Endodermal cell (in vitro differentiated cells): ENCODE results near the gene CCDC33. TPM values are rescaled to one million over a fixed set of nuclear protein-coding genes. Genes with fewer than 3 reads are reported as not detected.

ENCODE experiments used
- DNase-seq: peaks from one replicate; pipeline ENCODE4 v3.0.0-alpha.2; 2017
- H3K27ac ChIP-seq: 2 replicates; pipeline ENCODE4 v1.5.1; 2013; ENCODE audit warnings: mild to moderate bottlenecking, low read depth, low read length, moderate library complexity
- H3K27me3 ChIP-seq: 2 replicates; pipeline ENCODE4 v1.6.1; 2013; ENCODE audit warnings: mild to moderate bottlenecking, low read length, moderate library complexity; ENCODE audit not compliant: insufficient read depth, control insufficient read depth, poor library complexity, severe bottlenecking
- H3K36me3 ChIP-seq: 2 replicates; pipeline ENCODE4 v1.7.0; 2013; ENCODE audit warnings: mild to moderate bottlenecking, low read length, moderate library complexity; ENCODE audit not compliant: control insufficient read depth, insufficient read depth
- H3K4me1 ChIP-seq: one replicate; pipeline ENCODE4 v1.7.0; 2013; ENCODE audit warnings: low read length; ENCODE audit not compliant: control insufficient read depth, insufficient read depth
- H3K4me3 ChIP-seq: 2 replicates; pipeline ENCODE4 v1.5.1; 2013; ENCODE audit warnings: mild to moderate bottlenecking, low read length, moderate library complexity
- H3K9ac ChIP-seq: 2 replicates; pipeline ENCODE4 v1.6.1; 2013; ENCODE audit warnings: mild to moderate bottlenecking, low read length, moderate library complexity; ENCODE audit not compliant: poor library complexity, severe bottlenecking; ENCODE audit errors: extremely low read depth
- H3K9me3 ChIP-seq: 2 replicates; pipeline ENCODE4 v1.6.1; 2013; ENCODE audit warnings: mild to moderate bottlenecking, low read length, moderate library complexity; ENCODE audit not compliant: control insufficient read depth
- H3K27ac Mint-ChIP-seq: 2 replicates; pipeline ENCODE4 v1.8.0; 2020; ENCODE audit warnings: mixed read lengths
- H3K27me3 Mint-ChIP-seq: 2 replicates; pipeline ENCODE4 v1.8.0; 2021; ENCODE audit warnings: mild to moderate bottlenecking, mixed read lengths; ENCODE audit not compliant: insufficient read depth
- H3K36me3 Mint-ChIP-seq: 2 replicates; pipeline ENCODE4 v1.8.0; 2020; ENCODE audit warnings: low read depth, mixed read lengths
- H3K4me1 Mint-ChIP-seq: 2 replicates; pipeline ENCODE4 v1.8.0; 2020; ENCODE audit warnings: mixed read lengths
- H3K4me3 Mint-ChIP-seq: 2 replicates; pipeline ENCODE4 v1.8.0; 2020; ENCODE audit warnings: mild to moderate bottlenecking, moderate library complexity, mixed read lengths
- H3K9me3 Mint-ChIP-seq: 2 replicates; pipeline ENCODE4 v1.8.0; 2020; ENCODE audit warnings: mild to moderate bottlenecking, mixed read lengths
- WGBS, 2 experiments: methylation state at CpG; one replicate each; pipeline versions ENCODE4 v1.1.5 to v1.1.7; 2013; ENCODE audit warnings: missing lambda C conversion rate in 2 of 2, mixed read lengths in 1 of 2; ENCODE audit not compliant: insufficient coverage in 1 of 2, insufficient read length in 1 of 2; 5-methylcytosine and 5-hydroxymethylcytosine counted together
- total RNA-seq, 2 donors: library from RNA; stranded (reverse); fragmentation: NEBNext Ultra II Directional in 1 of 2; extraction: Animal tissue kit (Norgen Biotek cat#: 25700) in 1 of 2; gene quantifications; 2 replicates in 1 of 2; 3 replicates in 1 of 2; pipeline ENCODE4 v1.2.1, GENCODE V29; 2021
- TF ChIP-seq, protein P1 (sequence below): fragments of 200-600 bp; sonication (generic); conservative IDR thresholded peaks from 2 replicates; pipeline ENCODE4 v1.5.0; 2021; ENCODE audit warnings: antibody characterized with exemption, mild to moderate bottlenecking

CCDC33 gene
- total RNA-seq, 2 donors from 2014 or later, result 2.8 to 3.5 TPM

DNA sequence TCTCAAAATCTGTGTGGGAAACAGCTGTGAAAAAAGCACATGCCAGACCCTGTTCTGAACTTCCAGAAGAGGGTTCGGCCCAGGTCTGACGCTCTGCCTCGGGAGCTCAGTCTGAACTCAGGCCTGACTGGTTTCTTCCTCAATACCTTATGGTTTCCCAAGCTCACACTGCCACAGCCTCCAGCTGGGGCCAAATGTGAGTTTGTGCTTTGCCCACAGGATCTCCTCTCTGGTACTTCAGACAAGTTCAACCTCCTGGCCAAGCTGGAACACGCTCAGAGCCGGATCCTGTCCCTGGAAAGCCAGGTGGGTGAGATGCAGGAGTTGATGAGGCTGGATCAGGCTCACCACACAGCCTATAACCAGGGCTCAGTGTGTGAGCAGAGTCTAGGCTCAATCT is 97.5 kb downstream of the CCDC33 start:
- TF ChIP-seq, protein P1, sequence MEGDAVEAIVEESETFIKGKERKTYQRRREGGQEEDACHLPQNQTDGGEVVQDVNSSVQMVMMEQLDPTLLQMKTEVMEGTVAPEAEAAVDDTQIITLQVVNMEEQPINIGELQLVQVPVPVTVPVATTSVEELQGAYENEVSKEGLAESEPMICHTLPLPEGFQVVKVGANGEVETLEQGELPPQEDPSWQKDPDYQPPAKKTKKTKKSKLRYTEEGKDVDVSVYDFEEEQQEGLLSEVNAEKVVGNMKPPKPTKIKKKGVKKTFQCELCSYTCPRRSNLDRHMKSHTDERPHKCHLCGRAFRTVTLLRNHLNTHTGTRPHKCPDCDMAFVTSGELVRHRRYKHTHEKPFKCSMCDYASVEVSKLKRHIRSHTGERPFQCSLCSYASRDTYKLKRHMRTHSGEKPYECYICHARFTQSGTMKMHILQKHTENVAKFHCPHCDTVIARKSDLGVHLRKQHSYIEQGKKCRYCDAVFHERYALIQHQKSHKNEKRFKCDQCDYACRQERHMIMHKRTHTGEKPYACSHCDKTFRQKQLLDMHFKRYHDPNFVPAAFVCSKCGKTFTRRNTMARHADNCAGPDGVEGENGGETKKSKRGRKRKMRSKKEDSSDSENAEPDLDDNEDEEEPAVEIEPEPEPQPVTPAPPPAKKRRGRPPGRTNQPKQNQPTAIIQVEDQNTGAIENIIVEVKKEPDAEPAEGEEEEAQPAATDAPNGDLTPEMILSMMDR, result no peak
- H3K27ac Mint-ChIP-seq, result no peak overlapping the region
- Histone ChIP-seq H3K4me3 (no peak overlapping the region), H3K4me1 (peaks cover 1% of the 10 kb centered on the region), H3K9me3 (no peaks in the 10 kb centered on the region), H3K36me3 (no peaks in the 10 kb centered on the region), H3K9ac (no peak overlapping the region), H3K27me3 (no peaks in the 10 kb centered on the region), H3K27ac (no peak overlapping the region)
- DNase-seq, result no peak
- no peak overlapping the region for H3K4me3 Mint-ChIP-seq
- WGBS, 2 experiments, result 92 to 96% methylated on average over 3 to 5 of the region's 5 CpGs
- no peaks in the 10 kb centered on the region for H3K36me3 Mint-ChIP-seq
- peaks cover 7% of the 10 kb centered on the region for H3K27me3 Mint-ChIP-seq
- peaks cover 10% of the 10 kb centered on the region for H3K4me1 Mint-ChIP-seq
- no peaks in the 10 kb centered on the region for H3K9me3 Mint-ChIP-seq

DNA sequence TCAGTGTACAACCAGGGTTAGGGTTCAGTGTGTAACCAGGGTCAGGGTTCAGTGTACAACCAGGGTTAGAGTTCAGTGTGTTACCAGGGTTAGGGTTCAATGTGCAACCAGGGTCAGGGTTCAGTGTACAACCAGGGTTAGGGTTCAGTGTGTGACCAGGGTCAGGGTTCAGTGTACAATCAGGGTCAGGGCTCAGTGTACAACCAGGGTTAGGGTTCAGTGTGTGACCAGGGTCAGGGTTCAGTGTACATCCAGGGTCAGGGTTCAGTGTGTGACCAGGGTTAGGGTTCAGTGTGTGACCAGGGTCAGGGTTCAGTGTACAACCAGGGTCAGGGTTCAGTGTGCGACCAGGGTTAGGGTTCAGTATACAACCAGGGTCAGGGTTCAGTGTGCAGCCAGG is 98.0 kb downstream of the CCDC33 start:
- 91 to 100% methylated on average over 1 of the region's 1 CpG for WGBS, 2 experiments

DNA sequence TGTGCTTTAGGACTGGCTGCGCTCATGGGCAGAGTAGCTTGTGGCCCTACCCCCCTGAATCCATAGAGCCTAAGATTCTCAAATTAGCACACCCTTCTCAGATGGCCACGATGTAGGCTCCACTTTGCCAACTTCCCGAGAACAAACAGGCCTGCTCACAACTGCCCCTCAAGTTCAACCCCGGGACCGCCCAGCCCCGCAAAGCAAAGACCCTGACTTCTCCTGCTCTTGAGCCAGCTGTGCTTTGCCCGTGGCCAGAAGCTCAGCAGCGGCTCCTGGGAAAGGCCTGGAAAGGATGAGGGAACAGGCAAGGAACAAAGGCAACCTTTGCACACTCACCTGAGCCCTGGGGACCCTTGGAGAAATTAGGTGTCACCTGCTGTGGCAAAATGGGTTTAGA is 99.3 kb downstream of the CCDC33 start:
- TF ChIP-seq, protein P1, result no peak
- DNase-seq, result no peak
- Mint-ChIP-seq H3K4me1 (peaks cover 11% of the 10 kb centered on the region), H3K9me3 (no peaks in the 10 kb centered on the region), H3K27ac (no peak overlapping the region), H3K27me3 (peaks cover 5% of the 10 kb centered on the region), H3K4me3 (no peak overlapping the region), H3K36me3 (no peaks in the 10 kb centered on the region)
- 95 to 97% methylated on average over 8 of the region's 8 CpGs for WGBS, 2 experiments
- H3K9ac ChIP-seq, result no peak overlapping the region
- H3K4me1 ChIP-seq, result no peaks in the 10 kb centered on the region
- H3K27me3 ChIP-seq, result no peaks in the 10 kb centered on the region
- H3K36me3 ChIP-seq, result no peaks in the 10 kb centered on the region
- no peak overlapping the region for H3K4me3 ChIP-seq
- H3K9me3 ChIP-seq, result no peaks in the 10 kb centered on the region
- no peak overlapping the region for H3K27ac ChIP-seq

More for the DNA sequence above, 98.0 kb downstream of the CCDC33 start:
- H3K27ac ChIP-seq, result no peak overlapping the region
- DNase-seq, result no peak
- Mint-ChIP-seq H3K4me3 (no peak overlapping the region), H3K9me3 (no peaks in the 10 kb centered on the region), H3K27ac (no peak overlapping the region), H3K27me3 (peaks cover 7% of the 10 kb centered on the region), H3K36me3 (no peaks in the 10 kb centered on the region), H3K4me1 (peaks cover 6% of the 10 kb centered on the region)
- H3K9ac ChIP-seq, result no peak overlapping the region
- no peak overlapping the region for H3K4me3 ChIP-seq
- no peaks in the 10 kb centered on the region for H3K9me3 ChIP-seq
- no peaks in the 10 kb centered on the region for H3K36me3 ChIP-seq
- no peaks in the 10 kb centered on the region for H3K27me3 ChIP-seq
- no peaks in the 10 kb centered on the region for H3K4me1 ChIP-seq
- TF ChIP-seq, protein P1, result no peak
